HepG2 (cell line): ENCODE results near the gene PDE6H. TPM values are rescaled to one million over a fixed set of nuclear protein-coding genes. Genes with fewer than 3 reads are reported as not detected.

Experiments
- ATAC-seq: fragments of 200-7000 bp; cut with Tn5 transposase; 3 replicates; pipeline ENCODE4 v1.9.1; 2020; ENCODE audit warnings: mild to moderate bottlenecking, moderate library complexity
- BruUV-seq: library from RNA; stranded (reverse); fragments of 400-500 nt; replicated peaks from 2 replicates; lab custom pipeline; 2021; lab: Mats Ljungman, UMichigan
- CTCF ChIA-PET: fragments of 300-600 bp; formaldehyde crosslinking; extraction: SDS; loops from one replicate; lab custom pipeline; 2021; ENCODE audit warnings: low total read pairs, inconsistent platforms, low intra/inter-chr PET ratio; lab: Yijun Ruan, JAX
- POLR2A ChIA-PET: fragments of 350-600 bp; sonication (Branson Sonifier 250); formaldehyde crosslinking; loops from one replicate; lab custom pipeline; 2020; ENCODE audit warnings: antibody characterized with exemption, inconsistent platforms; lab: Yijun Ruan, JAX
- DNase-seq: peaks from one replicate; pipeline ENCODE4 v3.0.0-alpha.2; 2015; ENCODE audit warnings: low spot score
- FAIRE-seq: peaks from 3 replicates; lab custom pipeline; 2011; peaks lifted over from hg19 to GRCh38; lab: Jason Lieb, UNC
- H2AFZ ChIP-seq: one replicate; pipeline ENCODE4 v1.6.1; 2011; ENCODE audit warnings: low read length, inconsistent platforms
- H3K27ac ChIP-seq: fragments of 300-600 bp; 3 replicates; pipeline ENCODE4 v1.8.0; 2011; ENCODE audit warnings: mixed run types, mild to moderate bottlenecking, mixed read lengths, low read length, inconsistent platforms; ENCODE audit not compliant: insufficient read depth; ENCODE audit errors: extremely low read length
- H3K27me3 ChIP-seq, 2 experiments: fragments of 200-600 bp in 1 of 2; 2 replicates in 1 of 2; 3 replicates in 1 of 2; pipeline versions ENCODE4 v1.6.0 to v1.8.0; 2011; ENCODE audit warnings: low read length in 2 of 2, mild to moderate bottlenecking in 2 of 2, moderate library complexity in 2 of 2, inconsistent platforms in 1 of 2; ENCODE audit not compliant: insufficient read depth in 2 of 2, control insufficient read depth in 1 of 2
- H3K36me3 ChIP-seq, 2 experiments: fragments of 200-600 bp in 1 of 2; replicated peaks in 1 of 2; 2 replicates in 1 of 2; 3 replicates in 1 of 2; pipeline versions ENCODE4 v1.5.1 to v1.8.0; 2011; ENCODE audit warnings: low read length in 2 of 2, inconsistent platforms in 1 of 2; ENCODE audit not compliant: insufficient read depth in 2 of 2, control insufficient read depth in 1 of 2
- H3K4me1 ChIP-seq: 2 replicates; pipeline ENCODE4 v1.5.1; 2012; ENCODE audit warnings: low read length, inconsistent platforms; ENCODE audit not compliant: insufficient read depth
- H3K4me2 ChIP-seq: 2 replicates; pipeline ENCODE4 v1.6.0; 2011; ENCODE audit warnings: low read depth, low read length, inconsistent platforms
- H3K4me3 ChIP-seq, 3 experiments: fragments of 200-600 bp in 1 of 3; sonication (generic), shearing (Covaris generic) in 1 of 3; replicated peaks in 1 of 3; 2 replicates each; pipeline ENCODE4 v1.5.1; 2011 to 2016; ENCODE audit warnings: low read length in 3 of 3, inconsistent platforms in 2 of 3, low read depth in 2 of 3, mild to moderate bottlenecking in 2 of 3, control low read depth in 1 of 3, mixed read lengths in 1 of 3; ENCODE audit not compliant: insufficient read depth in 1 of 3
- H3K79me2 ChIP-seq: one replicate; pipeline ENCODE4 v1.6.1; 2011; ENCODE audit warnings: low read length, inconsistent platforms; ENCODE audit not compliant: insufficient read depth
- H3K9ac ChIP-seq: 2 replicates; pipeline ENCODE4 v1.6.0; 2011; ENCODE audit warnings: mild to moderate bottlenecking, low read depth, low read length, inconsistent platforms; ENCODE audit not compliant: insufficient read depth
- H3K9me3 ChIP-seq: 2 replicates; pipeline ENCODE4 v1.5.1; 2012; ENCODE audit warnings: mild to moderate bottlenecking, low read length
- H4K20me1 ChIP-seq: 2 replicates; pipeline ENCODE4 v1.6.0; 2011; ENCODE audit warnings: inconsistent platforms, mild to moderate bottlenecking, low read length, moderate library complexity; ENCODE audit not compliant: insufficient read depth
- AKNA ChIP-seq: sonication (generic); formaldehyde crosslinking; IDR thresholded peaks from 2 replicates; pipeline ENCODE4 v1.4.0; 2020; ENCODE audit warnings: missing genetic modification reagents, borderline replicate concordance
- CEBPZ ChIP-seq: IDR thresholded peaks from 2 replicates; pipeline ENCODE4 v1.6.1; 2012; ENCODE audit warnings: low read length, improper control_type of control experiment
- E2F1 ChIP-seq: sonication (generic); formaldehyde crosslinking; IDR thresholded peaks from 2 replicates; pipeline ENCODE4 v1.5.0; 2020; ENCODE audit warnings: missing genetic modification reagents
- HHEX ChIP-seq: IDR thresholded peaks from 2 replicates; pipeline ENCODE4 v1.6.1; 2016; ENCODE audit warnings: control low read depth
- HMG20B ChIP-seq: conservative IDR thresholded peaks from 2 replicates; pipeline ENCODE4 v1.6.1; 2016; ENCODE audit warnings: missing genetic modification reagents, missing compliant biosample characterization
- LBX2 ChIP-seq: sonication (generic); formaldehyde crosslinking; IDR thresholded peaks from 2 replicates; pipeline ENCODE4 v1.5.0; 2020; ENCODE audit warnings: missing genetic modification reagents, mild to moderate bottlenecking, borderline replicate concordance
- NFRKB ChIP-seq: fragments of 450-650 bp; IDR thresholded peaks from 2 replicates; pipeline ENCODE4 v1.6.1; 2017
- SMAD1 ChIP-seq: sonication (generic); formaldehyde crosslinking; IDR thresholded peaks from 2 replicates; pipeline ENCODE4 v1.4.0; 2020; ENCODE audit warnings: missing genetic modification reagents, low read depth, mild to moderate bottlenecking, borderline replicate concordance
- TGIF2 ChIP-seq: IDR thresholded peaks from 2 replicates; pipeline ENCODE4 v1.6.1; 2016; ENCODE audit warnings: control low read depth, missing compliant biosample characterization
- ZNF234 ChIP-seq: sonication (generic); formaldehyde crosslinking; conservative IDR thresholded peaks from 2 replicates; pipeline ENCODE4 v1.5.1; 2020; ENCODE audit warnings: mild to moderate bottlenecking, missing genetic modification reagents
- ZNF260 ChIP-seq: sonication (generic); formaldehyde crosslinking; IDR thresholded peaks from 2 replicates; pipeline ENCODE4 v1.4.0; 2020; ENCODE audit warnings: missing genetic modification reagents, low read depth, mild to moderate bottlenecking, borderline replicate concordance
- ZNF317 ChIP-seq: sonication (generic); formaldehyde crosslinking; IDR thresholded peaks from 2 replicates; pipeline ENCODE4 v1.5.0; 2020; ENCODE audit warnings: mild to moderate bottlenecking, missing genetic modification reagents
- WGBS: methylation state at CpG from one replicate; pipeline ENCODE4 v1.1.6; 2017; ENCODE audit warnings: low lambda C conversion rate; 5-methylcytosine and 5-hydroxymethylcytosine counted together
- in situ Hi-C: cut with HindIII; loops from 2 replicates; pipeline ENCODE4 v1.10.0; 2017; ENCODE audit warnings: low pct_unique_long_range_greater_than_20kb; ENCODE audit not compliant: extremely low pct_ligation_motif_present
- intact Hi-C: fragments of 100-400 bp; cut with micrococcal nuclease; formaldehyde crosslinking; loops from one replicate; pipeline ENCODE4 v1.10.0; 2022; ENCODE audit not compliant: unreplicated experiment
- polyA plus RNA-seq, 8 experiments: library from polyadenylated mRNA; depleted of rRNA in 3 of 8; stranded (reverse) in 7 of 8; unstranded in 1 of 8; fragments of >200 nt; fragmentation: Illumina TruSeq in 4 of 8; extraction: Trizol in 4 of 8; gene quantifications; 2 replicates each; pipeline versions ENCODE4 v1.2.1 to v1.2.3, GENCODE V29; 2011 to 2016; ENCODE audit warnings: low read depth in 4 of 8, missing spikeins in 1 of 8, mixed read lengths in 1 of 8; ENCODE audit not compliant: insufficient read depth in 1 of 8
- total RNA-seq, 5 experiments: library from RNA; depleted of rRNA; stranded (reverse); fragments of >200 nt; fragmentation: Illumina TruSeq; extraction: Trizol; gene quantifications; 2 replicates each; pipeline ENCODE4 v1.2.3, GENCODE V29; 2016; ENCODE audit warnings: low read depth in 1 of 5

The PDE6H gene
- total and polyA plus RNA-seq, 2 of the 13 experiments (the other 11 are each of a cell fraction or from before 2014, with no cell fraction given) = not detected

GRCh38 chr12:14931791-14932560 is 40.9 kb upstream of the PDE6H start (continued):
- TF ChIP-seq HMG20B (CRISPR knock-in tag) = no peak
- TF ChIP-seq, all 625 proteins: peak for 0

- Histone ChIP-seq H3K4me1 (peaks cover 12% of the 10 kb centered on the region; the same call in 1 of the 2 replicates), H3K27ac (no peak overlapping the region), H3K79me2 (no peaks in the 10 kb centered on the region), H3K9ac (no peak overlapping the region), H2AFZ (no peak overlapping the region), H3K4me2 (no peak overlapping the region), H3K4me3 (no peak overlapping the region), H3K27me3 (no peaks in the 10 kb centered on the region), H3K9me3 (no peaks in the 10 kb centered on the region), H4K20me1 (no peaks in the 10 kb centered on the region), H3K36me3 (no peaks in the 10 kb centered on the region)
- BruUV-seq = no TSS peak
- CTCF ChIA-PET = no interaction called here
- POLR2A ChIA-PET = no interaction called here
- no peak for DNase-seq
- intact Hi-C loops = no loop called here
- TF ChIP-seq NFRKB (no peak), AKNA (CRISPR knock-in tag) (no peak), E2F1 (no peak), HHEX (CRISPR knock-in tag) (no peak), ZNF260 (CRISPR knock-in tag) (no peak), TGIF2 (CRISPR knock-in tag) (no peak), CEBPZ (no peak), ZNF234 (no peak), LBX2 (CRISPR knock-in tag) (no peak), ZNF317 (CRISPR knock-in tag) (no peak), SMAD1 (CRISPR knock-in tag) (no peak)
- no peak for FAIRE-seq
- ATAC-seq = no peak
- WGBS = 91% methylated on average over 2 of the region's 2 CpGs
- in situ Hi-C loops = no loop called here
Observed at GRCh38 chr12:14934511-14934910, 38.3 kb upstream of the PDE6H start.
